ENCODE data around the gene CCDC152.
"Not testable (repeated sequence)": the region's sequence is repeated elsewhere in the genome, so short reads cannot be mapped to it uniquely, and the experiment has no call there.

The CCDC152 gene

GRCh38 chr5:42810834-42811590, 54.4 kb downstream of the CCDC152 start:
- intact Hi-C loops (cut with DNase I): no loop called here
- DNase-seq: no peak

DNA sequence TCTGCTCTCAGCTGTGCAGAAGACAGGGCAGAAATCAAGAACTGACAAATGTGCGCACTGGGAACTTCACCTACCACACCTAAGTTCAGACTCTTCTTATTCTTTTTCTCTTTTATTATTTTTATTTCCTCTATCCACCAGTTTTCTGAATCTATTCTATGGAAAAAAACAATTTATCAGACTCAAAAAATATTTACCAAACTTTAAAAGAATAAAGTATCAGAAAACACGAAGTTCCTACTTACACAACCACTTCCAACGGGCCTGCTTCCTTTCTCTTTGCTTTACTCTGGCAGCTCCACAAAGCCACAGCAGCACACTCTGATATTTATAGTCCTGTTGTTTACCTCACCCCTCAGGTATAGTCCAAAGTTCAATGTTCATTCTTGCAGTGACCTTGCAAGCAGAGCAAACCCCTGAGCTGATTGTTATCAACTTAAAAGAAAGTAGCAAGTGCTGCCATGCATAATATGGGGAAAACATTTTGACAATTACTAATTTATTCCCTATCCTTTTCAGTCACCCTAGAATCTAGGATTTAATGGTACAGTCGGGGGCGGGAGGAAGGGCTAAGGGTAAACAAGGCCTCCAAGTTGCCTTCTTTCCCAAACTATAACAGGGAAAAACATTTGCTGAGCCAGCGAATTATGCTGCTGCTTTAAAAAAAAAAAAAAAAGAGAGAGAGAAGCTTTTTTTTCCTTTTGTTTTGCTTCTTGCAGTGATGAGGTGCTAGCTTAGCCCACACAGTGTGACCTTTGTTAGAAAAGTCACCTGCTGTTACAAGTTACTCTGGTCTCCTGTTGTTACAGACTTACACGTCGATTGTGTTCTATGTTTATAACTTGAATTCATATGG, 55.2 kb downstream of the CCDC152 start, which contains the start of gene SELENOP:
SELENOP (minus strand) TSS at position 302 of the 856 bp plus-strand sequence. CDS start 3,539 bp downstream, outside the sequence.
- intact Hi-C loops (cut with DNase I): no loop called here
- DNase-seq: peak in 5 of 10 donors; percentile 26 to 81 (median 49)

DNA sequence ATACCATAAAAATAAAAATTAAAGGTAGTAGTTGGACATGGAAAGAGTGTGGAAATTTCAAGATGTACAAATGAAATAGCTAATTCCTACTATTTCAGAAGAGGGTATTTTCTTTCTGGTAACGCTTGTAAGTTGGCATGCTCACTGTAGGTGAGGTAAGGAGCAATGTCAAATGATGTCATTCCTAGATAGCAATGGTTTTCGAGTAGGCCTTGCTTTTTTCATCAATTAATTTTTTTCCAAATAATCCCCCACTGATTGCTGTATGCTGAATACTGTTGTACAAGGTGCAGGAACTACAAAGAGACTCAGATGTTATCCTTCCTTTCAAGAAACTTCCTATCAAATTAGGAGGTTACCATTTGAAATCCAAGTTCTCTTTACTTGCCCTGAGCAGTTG, 56.0 kb downstream of the CCDC152 start:
- no peak for DNase-seq
- intact Hi-C loops (cut with DNase I): loop anchor here (1.0 kb wide), 1 partner anchor 44 kb away; no protein-coding TSS in a partner anchor

GRCh38 chr5:42813533-42813932, 56.9 kb downstream of the CCDC152 start:
- intact Hi-C loops (cut with DNase I): loop anchor here (1.0 kb wide), 1 partner anchor 43 kb away; no protein-coding TSS in a partner anchor
- DNase-seq: peak in 5 of 10 donors; percentile 47 to 87 (median 66)

- intact Hi-C loops (cut with DNase I); DNase-seq: not testable (repeated sequence)
These were observed 59.9 kb downstream of the CCDC152 start for GRCh38 chr5:42816546-42816945.

- DNase-seq: no peak
- intact Hi-C loops (cut with DNase I): no loop called here
These were observed 63.1 kb downstream of the CCDC152 start for GRCh38 chr5:42819745-42820144.

- no peak for DNase-seq
- intact Hi-C loops (cut with DNase I): no loop called here
These were observed 65.9 kb downstream of the CCDC152 start for GRCh38 chr5:42822548-42822947.

GRCh38 chr5:42824347-42824976, 67.8 kb downstream of the CCDC152 start:
- DNase-seq: no peak
- intact Hi-C loops (cut with DNase I): no loop called here

DNA sequence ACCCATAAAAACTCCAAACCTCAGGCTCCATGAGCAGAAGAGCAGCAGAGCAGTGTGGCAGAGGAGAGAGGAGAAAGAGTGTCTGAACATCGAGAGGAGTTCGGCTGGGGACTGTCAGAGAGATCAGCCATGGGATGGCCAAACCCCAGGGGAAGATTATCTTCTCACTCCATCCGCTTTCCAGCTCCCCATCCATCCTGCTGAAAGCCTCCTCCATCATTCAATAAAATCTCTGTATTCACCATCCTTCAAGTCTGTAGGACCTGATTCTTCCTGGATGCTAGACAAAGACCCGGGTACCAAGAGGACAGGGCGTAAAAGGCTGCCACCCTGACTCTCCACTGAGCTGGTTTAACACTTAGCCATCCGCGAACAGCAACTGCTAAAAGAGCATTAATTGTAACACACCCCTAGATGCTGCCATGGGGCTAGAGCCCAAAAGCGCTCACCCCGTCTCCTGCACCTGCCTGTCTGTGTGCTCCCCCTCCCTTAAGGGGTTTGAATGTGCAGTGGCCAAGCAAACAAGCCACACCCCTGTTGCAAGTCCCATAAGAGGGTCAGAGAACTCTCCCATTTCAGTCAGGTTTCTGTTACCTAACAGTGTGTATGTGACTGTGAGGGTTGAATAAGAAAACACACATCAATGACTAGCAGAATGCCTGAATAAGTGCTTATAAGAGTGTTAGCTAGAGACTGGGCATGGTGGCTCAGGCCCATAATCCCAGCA, 69.0 kb downstream of the CCDC152 start:
- no peak for DNase-seq
- intact Hi-C loops (cut with DNase I): no loop called here

- no peak for DNase-seq
- intact Hi-C loops (cut with DNase I): no loop called here
These were observed 70.3 kb downstream of the CCDC152 start for GRCh38 chr5:42826757-42827515.

DNA sequence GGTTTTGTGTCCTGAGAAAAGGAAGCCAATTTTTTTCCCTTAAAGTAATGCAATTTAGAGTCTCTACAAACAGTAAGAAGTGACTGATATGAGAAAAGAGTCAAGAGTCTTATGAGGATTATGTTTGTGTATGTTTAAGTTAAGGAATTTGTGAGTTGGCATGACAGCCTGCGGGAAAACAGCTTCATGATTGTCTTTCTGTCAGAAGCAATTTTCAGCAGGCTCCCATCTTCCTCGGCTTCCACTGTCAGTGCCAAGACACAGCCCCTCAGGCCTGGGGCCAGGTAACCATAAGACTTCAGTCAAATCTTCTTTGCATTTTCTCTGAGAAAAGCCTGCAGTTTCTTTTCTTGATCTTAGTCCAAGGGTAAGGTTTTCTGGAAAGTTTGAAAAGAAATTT, 72.1 kb downstream of the CCDC152 start:
- no peak for DNase-seq
- intact Hi-C loops (cut with DNase I): no loop called here

- intact Hi-C loops (cut with DNase I): no loop called here
- no peak for DNase-seq
These were observed 74.3 kb downstream of the CCDC152 start for GRCh38 chr5:42830924-42831323.

GRCh38 chr5:42832060-42832459, 75.4 kb downstream of the CCDC152 start:
- no peak for DNase-seq
- intact Hi-C loops (cut with DNase I): no loop called here

DNA sequence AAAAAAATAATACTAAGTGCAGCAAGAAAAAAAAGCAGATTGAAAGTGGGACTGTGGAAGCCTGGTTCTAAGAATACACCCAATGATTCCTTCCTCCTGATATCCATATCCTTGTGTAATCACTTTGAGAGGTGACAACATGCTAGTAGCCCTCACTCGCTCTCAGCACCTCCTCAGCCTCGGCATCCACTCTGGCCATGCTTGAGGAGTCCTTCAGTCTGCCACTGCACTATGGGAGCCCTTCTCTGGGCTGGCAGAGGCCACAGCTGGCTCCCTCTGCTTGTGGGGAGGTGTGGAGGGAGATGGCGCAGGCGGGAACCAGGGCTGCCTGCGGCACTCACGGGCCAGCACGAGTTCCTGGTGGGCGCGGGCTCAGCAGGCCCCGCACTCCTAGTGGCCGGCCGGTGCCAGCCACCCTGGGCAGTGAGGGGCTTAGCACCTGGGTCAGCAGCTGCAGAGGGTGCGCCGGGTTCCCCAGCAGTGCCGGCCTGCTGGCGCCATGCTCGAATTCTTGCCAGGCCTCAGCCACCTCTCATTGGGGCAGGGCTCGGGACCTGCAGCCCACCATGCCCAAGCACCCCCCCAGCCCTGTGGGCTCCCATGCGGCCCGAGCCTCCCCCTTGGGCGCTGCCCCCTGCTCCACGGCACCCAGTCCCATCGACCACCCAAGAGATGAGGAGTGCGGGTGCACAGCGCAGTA, 79.6 kb downstream of the CCDC152 start:
- intact Hi-C loops (cut with DNase I): no loop called here
- peak in 2 of 10 donors; percentile 64 to 81 for DNase-seq

GRCh38 chr5:42837601-42838000, 81.0 kb downstream of the CCDC152 start:
- DNase-seq: no peak
- intact Hi-C loops (cut with DNase I): no loop called here

GRCh38 chr5:42839196-42839595, 82.6 kb downstream of the CCDC152 start:
- no peak for DNase-seq
- intact Hi-C loops (cut with DNase I): no loop called here

GRCh38 chr5:42840269-42840668, 83.7 kb downstream of the CCDC152 start:
- intact Hi-C loops (cut with DNase I): no loop called here
- no peak for DNase-seq

DNA sequence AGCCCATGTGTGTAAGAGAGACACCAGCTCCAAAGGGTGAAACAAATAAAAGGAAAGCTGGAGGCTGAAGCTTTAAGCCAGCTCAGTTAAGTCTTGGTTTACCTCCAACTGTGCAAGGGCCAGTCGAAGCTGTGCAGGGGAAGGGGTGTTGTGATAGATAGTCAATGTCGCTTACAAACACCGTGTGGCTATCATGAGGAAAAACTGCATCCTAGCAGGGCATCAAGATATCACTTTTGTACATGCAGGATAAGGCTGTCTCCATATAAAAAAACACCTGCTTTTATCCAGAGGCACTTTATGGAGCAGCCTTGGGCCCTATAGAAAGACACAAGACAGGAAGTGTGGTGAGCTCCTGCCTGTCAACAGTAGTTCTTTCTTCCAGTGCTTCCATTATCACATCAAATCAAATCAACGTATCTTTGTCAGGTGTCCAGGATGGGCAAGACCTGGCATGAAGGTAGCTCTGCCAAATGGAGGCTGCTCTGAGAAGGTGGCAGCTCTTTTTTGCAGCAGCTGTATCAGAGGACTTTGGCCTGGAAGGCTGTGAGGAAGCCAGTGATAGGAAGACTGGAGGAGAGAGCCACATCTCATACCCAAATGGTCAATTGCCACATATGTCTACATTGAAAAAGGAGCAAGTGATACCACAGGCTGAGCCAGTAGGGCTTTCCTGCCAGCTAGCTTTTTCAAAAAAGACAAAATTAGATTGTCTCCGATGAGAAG, 84.4 kb downstream of the CCDC152 start:
- intact Hi-C loops (cut with DNase I): no loop called here
- no peak for DNase-seq

All from posterior cingulate gyrus (tissue), 11 donors.